Measurements from ENCODE around the gene SPEG. TPM values are rescaled to one million over a fixed set of nuclear protein-coding genes. Genes with fewer than 3 reads are reported as not detected.

Gene SPEG
- total RNA-seq, 1 donor from 2014 or later = 6.1 TPM

DNA sequence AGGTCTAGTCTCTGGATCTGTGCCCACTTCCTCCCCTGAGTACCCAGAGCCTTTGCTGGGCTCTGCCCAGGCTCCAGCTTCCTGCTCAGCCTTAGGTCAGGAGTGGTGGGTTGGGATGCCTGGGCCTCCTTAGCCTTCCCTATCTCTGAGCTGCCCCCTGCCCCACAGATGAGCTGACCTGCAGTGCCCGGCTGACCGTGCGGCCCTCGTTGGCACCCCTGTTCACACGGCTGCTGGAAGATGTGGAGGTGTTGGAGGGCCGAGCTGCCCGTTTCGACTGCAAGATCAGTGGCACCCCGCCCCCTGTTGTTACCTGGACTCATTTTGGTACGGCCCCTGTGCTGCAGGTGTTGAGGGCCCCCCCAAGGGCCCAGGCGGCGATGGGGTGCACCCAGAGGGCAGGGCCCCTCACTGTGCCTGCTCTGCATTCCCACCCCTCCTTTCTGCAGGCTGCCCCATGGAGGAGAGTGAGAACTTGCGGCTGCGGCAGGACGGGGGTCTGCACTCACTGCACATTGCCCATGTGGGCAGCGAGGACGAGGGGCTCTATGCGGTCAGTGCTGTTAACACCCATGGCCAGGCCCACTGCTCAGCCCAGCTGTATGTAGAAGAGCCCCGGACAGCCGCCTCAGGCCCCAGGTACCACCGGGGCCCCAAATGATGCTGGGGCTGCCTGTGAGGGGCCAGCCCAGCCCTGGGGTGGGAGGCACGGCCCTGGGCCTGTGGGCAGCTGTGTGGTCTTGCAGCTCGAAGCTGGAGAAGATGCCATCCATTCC, 34.0 kb downstream of the SPEG start:
- no peaks in the 10 kb centered on the region for H3K4me1 Mint-ChIP-seq (ENCODE audit: unreplicated experiment)
- H3K9me3 Mint-ChIP-seq (ENCODE audit: unreplicated experiment) = no peaks in the 10 kb centered on the region
- TF ChIP-seq, protein P1, sequence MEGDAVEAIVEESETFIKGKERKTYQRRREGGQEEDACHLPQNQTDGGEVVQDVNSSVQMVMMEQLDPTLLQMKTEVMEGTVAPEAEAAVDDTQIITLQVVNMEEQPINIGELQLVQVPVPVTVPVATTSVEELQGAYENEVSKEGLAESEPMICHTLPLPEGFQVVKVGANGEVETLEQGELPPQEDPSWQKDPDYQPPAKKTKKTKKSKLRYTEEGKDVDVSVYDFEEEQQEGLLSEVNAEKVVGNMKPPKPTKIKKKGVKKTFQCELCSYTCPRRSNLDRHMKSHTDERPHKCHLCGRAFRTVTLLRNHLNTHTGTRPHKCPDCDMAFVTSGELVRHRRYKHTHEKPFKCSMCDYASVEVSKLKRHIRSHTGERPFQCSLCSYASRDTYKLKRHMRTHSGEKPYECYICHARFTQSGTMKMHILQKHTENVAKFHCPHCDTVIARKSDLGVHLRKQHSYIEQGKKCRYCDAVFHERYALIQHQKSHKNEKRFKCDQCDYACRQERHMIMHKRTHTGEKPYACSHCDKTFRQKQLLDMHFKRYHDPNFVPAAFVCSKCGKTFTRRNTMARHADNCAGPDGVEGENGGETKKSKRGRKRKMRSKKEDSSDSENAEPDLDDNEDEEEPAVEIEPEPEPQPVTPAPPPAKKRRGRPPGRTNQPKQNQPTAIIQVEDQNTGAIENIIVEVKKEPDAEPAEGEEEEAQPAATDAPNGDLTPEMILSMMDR (IDR thresholded peaks at IDR 0.05; ENCODE audit: unreplicated experiment) = no peak
- peaks cover 3% of the 10 kb centered on the region for H3K36me3 Mint-ChIP-seq (ENCODE audit: low read depth, unreplicated experiment)
- peaks cover 12% of the 10 kb centered on the region for H3K27me3 Mint-ChIP-seq (ENCODE audit: unreplicated experiment)
- no peak overlapping the region for H3K4me3 Mint-ChIP-seq (ENCODE audit: unreplicated experiment)
- DNase-seq (ENCODE audit: low spot score) = no peak
- no peak overlapping the region for H3K27ac Mint-ChIP-seq (ENCODE audit: unreplicated experiment)

DNA sequence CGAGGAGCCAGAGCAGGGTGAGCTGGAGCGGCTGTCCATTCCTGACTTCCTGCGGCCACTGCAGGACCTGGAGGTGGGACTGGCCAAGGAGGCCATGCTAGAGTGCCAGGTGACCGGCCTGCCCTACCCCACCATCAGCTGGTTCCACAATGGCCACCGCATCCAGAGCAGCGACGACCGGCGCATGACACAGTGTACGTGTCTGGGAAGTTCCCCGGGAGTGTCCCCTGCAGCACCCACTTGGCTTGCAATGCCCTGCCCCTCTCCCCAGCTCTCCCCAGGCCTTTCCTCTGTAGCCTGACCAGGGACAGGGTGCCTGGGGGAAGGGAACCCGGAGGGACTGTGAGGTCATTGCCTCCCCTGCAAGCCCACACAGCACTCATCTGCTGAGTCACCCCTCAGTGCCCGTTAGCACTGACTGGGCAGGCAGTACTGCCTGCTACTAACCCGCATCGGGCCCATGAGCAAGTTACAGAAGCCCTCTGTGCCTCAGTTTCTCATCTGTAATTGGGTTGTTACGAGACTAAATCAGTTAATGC, 34.6 kb downstream of the SPEG start:
- Mint-ChIP-seq H3K9me3 (ENCODE audit: unreplicated experiment) (no peaks in the 10 kb centered on the region), H3K4me3 (ENCODE audit: unreplicated experiment) (no peak overlapping the region), H3K27me3 (ENCODE audit: unreplicated experiment) (peaks cover 13% of the 10 kb centered on the region), H3K36me3 (ENCODE audit: low read depth, unreplicated experiment) (peaks cover 3% of the 10 kb centered on the region), H3K27ac (ENCODE audit: unreplicated experiment) (no peak overlapping the region), H3K4me1 (ENCODE audit: unreplicated experiment) (peaks cover 2% of the 10 kb centered on the region)
- TF ChIP-seq, protein P1 (IDR thresholded peaks at IDR 0.05; ENCODE audit: unreplicated experiment) = no peak
- no peak for DNase-seq (ENCODE audit: low spot score)

DNA sequence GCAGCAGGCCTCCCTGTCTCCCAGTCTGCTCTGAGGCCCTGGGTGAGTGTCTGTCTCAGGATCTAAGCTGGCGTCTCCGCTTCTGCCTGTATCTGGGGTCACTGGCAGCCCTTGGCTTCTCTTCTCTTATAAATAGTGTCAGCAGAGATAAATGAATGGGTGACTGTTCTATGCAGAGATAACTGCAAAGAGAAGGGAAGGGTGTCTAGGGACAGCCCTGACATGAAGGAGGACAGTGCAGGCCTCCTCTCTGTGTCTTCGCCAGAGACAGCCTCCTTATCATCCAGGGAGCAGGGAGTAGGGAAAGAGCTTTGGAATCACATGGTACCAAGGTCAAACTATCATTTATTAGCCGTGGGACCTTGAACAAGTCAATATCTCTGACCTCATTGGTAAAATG, 35.8 kb downstream of the SPEG start:
- TF ChIP-seq, protein P1 (IDR thresholded peaks at IDR 0.05; ENCODE audit: unreplicated experiment) = no peak
- H3K9me3 Mint-ChIP-seq (ENCODE audit: unreplicated experiment) = no peaks in the 10 kb centered on the region
- H3K4me1 Mint-ChIP-seq (ENCODE audit: unreplicated experiment) = peaks cover 2% of the 10 kb centered on the region
- H3K27me3 Mint-ChIP-seq (ENCODE audit: unreplicated experiment) = peaks cover 14% of the 10 kb centered on the region
- peaks cover 3% of the 10 kb centered on the region for H3K36me3 Mint-ChIP-seq (ENCODE audit: low read depth, unreplicated experiment)
- H3K27ac Mint-ChIP-seq (ENCODE audit: unreplicated experiment) = no peak overlapping the region
- no peak for DNase-seq (ENCODE audit: low spot score)
- no peak overlapping the region for H3K4me3 Mint-ChIP-seq (ENCODE audit: unreplicated experiment)

DNA sequence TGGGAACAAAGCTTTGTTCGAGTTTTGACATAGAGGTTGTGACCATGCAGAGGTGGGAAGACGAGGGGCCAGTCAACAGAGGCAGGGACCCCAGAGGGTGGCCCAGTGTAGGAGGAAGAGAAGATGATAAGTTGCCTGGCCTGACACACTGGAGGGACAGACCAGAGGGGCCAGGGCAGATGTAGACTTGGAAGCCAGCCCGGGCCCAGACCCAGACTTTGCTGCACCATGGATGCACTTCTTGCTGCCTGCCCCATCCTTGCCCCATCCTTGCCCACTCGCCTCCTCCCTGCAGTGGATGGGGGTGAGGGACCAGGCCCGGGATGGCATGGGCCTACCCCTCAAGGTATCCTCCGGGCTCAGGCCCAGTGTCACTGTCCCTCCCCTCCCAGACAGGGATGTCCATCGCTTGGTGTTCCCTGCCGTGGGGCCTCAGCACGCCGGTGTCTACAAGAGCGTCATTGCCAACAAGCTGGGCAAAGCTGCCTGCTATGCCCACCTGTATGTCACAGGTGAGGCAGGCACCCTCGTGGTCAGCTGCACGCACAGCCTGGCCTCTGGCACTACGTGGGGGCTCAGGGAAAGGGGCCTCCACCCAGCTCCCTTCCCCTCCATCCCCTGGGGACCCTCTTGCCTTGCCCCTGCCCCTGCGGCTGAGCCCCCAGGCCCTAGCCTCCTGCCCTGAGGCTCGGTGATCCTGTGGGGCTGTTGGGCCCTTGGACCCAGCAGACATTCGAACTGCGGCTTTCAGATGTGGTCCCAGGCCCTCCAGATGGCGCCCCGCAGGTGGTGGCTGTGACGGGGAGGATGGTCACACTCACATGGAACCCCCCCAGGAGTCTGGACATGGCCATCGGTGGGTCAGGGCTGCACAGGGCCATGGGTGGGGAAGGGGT, 37.1 kb downstream of the SPEG start:
- TF ChIP-seq, protein P1 (IDR thresholded peaks at IDR 0.05; ENCODE audit: unreplicated experiment) = no peak
- no peak overlapping the region for H3K27ac Mint-ChIP-seq (ENCODE audit: unreplicated experiment)
- no peak for DNase-seq (ENCODE audit: low spot score)
- no peak overlapping the region for H3K4me3 Mint-ChIP-seq (ENCODE audit: unreplicated experiment)
- H3K4me1 Mint-ChIP-seq (ENCODE audit: unreplicated experiment) = peaks cover 2% of the 10 kb centered on the region
- H3K36me3 Mint-ChIP-seq (ENCODE audit: low read depth, unreplicated experiment) = peaks cover 2% of the 10 kb centered on the region
- H3K9me3 Mint-ChIP-seq (ENCODE audit: unreplicated experiment) = no peaks in the 10 kb centered on the region
- H3K27me3 Mint-ChIP-seq (ENCODE audit: unreplicated experiment) = peaks cover 13% of the 10 kb centered on the region

Measured in endothelial cell (in vitro differentiated cells).